ENCODE measurements around the gene MAP9. TPM values are rescaled to one million over a fixed set of nuclear protein-coding genes. Genes with fewer than 3 reads are reported as not detected.
"Not testable (repeated sequence)": the region's sequence is repeated elsewhere in the genome, so short reads cannot be mapped to it uniquely, and the experiment has no call there.

MAP9 gene
- total RNA-seq, 1 donor from 2014 or later = 3.4 TPM

GRCh38 chr4:155338196-155338595 lies 38.6 kb downstream of the MAP9 start:
- Histone ChIP-seq H3K4me1 (no peaks in the 10 kb centered on the region), H3K36me3 (no peaks in the 10 kb centered on the region), H3K9me3 (no peaks in the 10 kb centered on the region), H3K27me3 (no peaks in the 10 kb centered on the region), H3K4me3 (no peak overlapping the region), H3K27ac (no peak overlapping the region)
- DNase-seq (ENCODE audit: extremely low spot score in 2 of 2) = no peak
- intact Hi-C loops (cut with DNase I) = no loop called here
- no peak for TF ChIP-seq POLR2A (IDR thresholded peaks at IDR 0.05)
- TF ChIP-seq, protein P1, sequence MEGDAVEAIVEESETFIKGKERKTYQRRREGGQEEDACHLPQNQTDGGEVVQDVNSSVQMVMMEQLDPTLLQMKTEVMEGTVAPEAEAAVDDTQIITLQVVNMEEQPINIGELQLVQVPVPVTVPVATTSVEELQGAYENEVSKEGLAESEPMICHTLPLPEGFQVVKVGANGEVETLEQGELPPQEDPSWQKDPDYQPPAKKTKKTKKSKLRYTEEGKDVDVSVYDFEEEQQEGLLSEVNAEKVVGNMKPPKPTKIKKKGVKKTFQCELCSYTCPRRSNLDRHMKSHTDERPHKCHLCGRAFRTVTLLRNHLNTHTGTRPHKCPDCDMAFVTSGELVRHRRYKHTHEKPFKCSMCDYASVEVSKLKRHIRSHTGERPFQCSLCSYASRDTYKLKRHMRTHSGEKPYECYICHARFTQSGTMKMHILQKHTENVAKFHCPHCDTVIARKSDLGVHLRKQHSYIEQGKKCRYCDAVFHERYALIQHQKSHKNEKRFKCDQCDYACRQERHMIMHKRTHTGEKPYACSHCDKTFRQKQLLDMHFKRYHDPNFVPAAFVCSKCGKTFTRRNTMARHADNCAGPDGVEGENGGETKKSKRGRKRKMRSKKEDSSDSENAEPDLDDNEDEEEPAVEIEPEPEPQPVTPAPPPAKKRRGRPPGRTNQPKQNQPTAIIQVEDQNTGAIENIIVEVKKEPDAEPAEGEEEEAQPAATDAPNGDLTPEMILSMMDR (IDR thresholded peaks at IDR 0.05) = no peak
- no peak for TF ChIP-seq POLR2AphosphoS5 (IDR thresholded peaks at IDR 0.05; ENCODE audit: insufficient read depth in 1 of 2, low read depth in 1 of 2)

DNA sequence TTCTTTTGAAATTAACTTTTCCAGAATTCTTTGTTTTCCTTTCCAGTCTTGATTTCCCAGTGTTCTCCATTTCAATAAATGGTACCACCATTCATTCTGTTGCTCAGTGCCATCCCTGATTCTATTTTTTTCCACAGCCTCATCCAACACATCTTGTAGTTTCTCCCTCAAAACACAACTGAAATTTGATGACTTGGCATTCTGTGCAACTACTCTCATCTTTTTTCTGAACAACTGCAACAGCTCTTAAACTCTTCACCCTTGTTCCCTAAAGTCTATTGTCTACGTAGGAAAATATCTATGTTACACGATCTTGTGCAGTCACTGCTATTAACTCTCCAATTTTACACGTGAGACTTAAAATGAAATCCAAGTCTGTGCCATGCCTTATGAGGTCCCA lies 40.5 kb downstream of the MAP9 start:
- Histone ChIP-seq H3K4me3 (no peak overlapping the region), H3K27me3 (no peaks in the 10 kb centered on the region), H3K4me1 (no peaks in the 10 kb centered on the region), H3K9me3 (no peaks in the 10 kb centered on the region), H3K36me3 (no peaks in the 10 kb centered on the region), H3K27ac (no peak overlapping the region)
- TF ChIP-seq POLR2A (IDR thresholded peaks at IDR 0.05) (no peak), POLR2AphosphoS5 (IDR thresholded peaks at IDR 0.05; ENCODE audit: insufficient read depth in 1 of 2, low read depth in 1 of 2) (no peak)
- TF ChIP-seq, protein P1 (IDR thresholded peaks at IDR 0.05) = no peak
- no peak for DNase-seq (ENCODE audit: extremely low spot score in 2 of 2)
- intact Hi-C loops (cut with DNase I) = no loop called here

DNA sequence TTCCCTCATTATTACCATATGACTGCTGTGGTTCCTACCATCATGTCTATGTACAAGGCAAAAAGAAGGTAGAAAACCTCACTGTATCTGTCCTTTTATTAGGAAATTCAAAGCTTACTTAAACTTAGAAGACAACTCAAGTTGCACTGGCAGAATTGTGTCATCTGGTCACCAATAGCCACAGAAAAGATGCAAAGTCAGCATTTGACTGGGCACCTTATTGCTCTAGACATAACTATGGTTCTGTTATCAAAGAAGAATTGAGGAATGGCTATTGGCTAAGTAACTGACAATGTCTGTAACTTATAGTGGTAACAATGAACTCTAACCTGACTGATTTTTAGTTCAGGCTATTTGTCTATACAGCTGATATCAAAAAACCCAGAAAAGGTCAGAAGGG lies 45.3 kb downstream of the MAP9 start:
- Histone ChIP-seq H3K9me3 (no peaks in the 10 kb centered on the region), H3K4me3 (no peak overlapping the region), H3K36me3 (no peaks in the 10 kb centered on the region), H3K27ac (no peak overlapping the region), H3K27me3 (no peaks in the 10 kb centered on the region), H3K4me1 (no peaks in the 10 kb centered on the region)
- TF ChIP-seq POLR2AphosphoS5 (IDR thresholded peaks at IDR 0.05; ENCODE audit: insufficient read depth in 1 of 2, low read depth in 1 of 2) = no peak
- TF ChIP-seq, protein P1 (IDR thresholded peaks at IDR 0.05) = no peak
- TF ChIP-seq POLR2A (IDR thresholded peaks at IDR 0.05) = no peak
- intact Hi-C loops (cut with DNase I) = no loop called here
- no peak for DNase-seq (ENCODE audit: extremely low spot score in 2 of 2)

GRCh38 chr4:155322782-155323181 lies 54.0 kb downstream of the MAP9 start:
- Histone ChIP-seq H3K4me3 (no peak overlapping the region), H3K36me3 (no peaks in the 10 kb centered on the region), H3K4me1 (no peaks in the 10 kb centered on the region), H3K27ac (no peak overlapping the region), H3K9me3 (no peaks in the 10 kb centered on the region), H3K27me3 (no peaks in the 10 kb centered on the region)
- intact Hi-C loops (cut with DNase I) = no loop called here
- DNase-seq (ENCODE audit: extremely low spot score in 2 of 2) = no peak
- TF ChIP-seq POLR2A (IDR thresholded peaks at IDR 0.05) (no peak), POLR2AphosphoS5 (IDR thresholded peaks at IDR 0.05; ENCODE audit: insufficient read depth in 1 of 2, low read depth in 1 of 2) (no peak)
- TF ChIP-seq, protein P1 (IDR thresholded peaks at IDR 0.05) = no peak

DNA sequence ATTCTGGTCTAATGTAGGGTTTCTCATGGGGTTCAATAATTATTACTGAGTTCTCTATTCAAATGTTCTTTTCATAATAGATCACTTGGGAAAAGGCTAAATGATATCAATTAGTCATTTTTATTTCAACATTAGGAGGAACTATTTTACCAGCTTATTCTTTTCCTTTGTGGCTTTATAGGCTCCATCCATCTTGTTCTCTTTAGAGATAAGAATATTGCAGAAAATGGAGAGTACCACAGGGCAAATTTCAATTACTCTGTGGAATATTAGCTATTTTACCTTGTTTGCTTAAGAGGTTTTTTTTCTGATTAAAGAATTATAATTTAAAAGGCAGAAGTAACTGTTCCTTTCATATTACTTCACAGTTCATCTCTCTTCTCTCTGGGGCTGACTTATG lies 55.8 kb downstream of the MAP9 start:
- DNase-seq (ENCODE audit: extremely low spot score in 2 of 2) = no peak
- Histone ChIP-seq H3K27me3 (no peaks in the 10 kb centered on the region), H3K4me3 (no peak overlapping the region), H3K36me3 (no peaks in the 10 kb centered on the region), H3K4me1 (no peaks in the 10 kb centered on the region), H3K27ac (no peak overlapping the region), H3K9me3 (no peaks in the 10 kb centered on the region)
- no peak for TF ChIP-seq POLR2AphosphoS5 (IDR thresholded peaks at IDR 0.05; ENCODE audit: insufficient read depth in 1 of 2, low read depth in 1 of 2)
- intact Hi-C loops (cut with DNase I) = no loop called here

DNA sequence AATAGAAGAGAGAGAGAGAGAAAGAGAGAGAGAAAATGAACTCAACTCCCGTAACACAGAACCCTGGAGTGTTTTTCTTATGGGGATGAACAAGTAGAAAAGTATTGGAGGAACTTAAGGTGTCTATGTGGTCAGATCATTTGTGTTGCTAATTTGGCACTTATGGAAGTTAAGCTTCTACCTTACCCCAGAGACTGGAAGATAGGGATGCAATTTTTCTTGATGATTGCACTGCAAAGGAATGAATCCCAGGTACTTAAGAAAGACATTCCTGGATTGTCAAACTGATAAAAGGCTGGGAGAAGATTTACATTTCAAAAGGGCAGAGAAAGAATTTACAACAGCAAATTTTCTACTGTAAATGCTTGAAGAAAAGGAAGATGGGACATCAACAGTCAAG lies 57.2 kb downstream of the MAP9 start:
- H3K27ac ChIP-seq = no peak overlapping the region
- H3K4me1 ChIP-seq = no peaks in the 10 kb centered on the region
- no peaks in the 10 kb centered on the region for H3K9me3 ChIP-seq
- no peak for DNase-seq (ENCODE audit: extremely low spot score in 2 of 2)
- H3K36me3 ChIP-seq = no peaks in the 10 kb centered on the region
- intact Hi-C loops (cut with DNase I) = no loop called here
- no peaks in the 10 kb centered on the region for H3K27me3 ChIP-seq
- TF ChIP-seq POLR2AphosphoS5 (IDR thresholded peaks at IDR 0.05; ENCODE audit: insufficient read depth in 1 of 2, low read depth in 1 of 2) = no peak
- TF ChIP-seq, protein P1 (IDR thresholded peaks at IDR 0.05) = no peak
- H3K4me3 ChIP-seq = no peak overlapping the region

GRCh38 chr4:155312027-155312426 lies 64.7 kb downstream of the MAP9 start:
- DNase-seq (ENCODE audit: extremely low spot score in 2 of 2); H3K27me3 ChIP-seq; H3K9me3 ChIP-seq; H3K4me3 ChIP-seq; H3K4me1 ChIP-seq; intact Hi-C loops (cut with DNase I); H3K27ac ChIP-seq; H3K36me3 ChIP-seq: not testable (repeated sequence)
